Natural killer cell (primary cell): Measurements from ENCODE around the gene SSX2IP. TPM values are rescaled to one million over a fixed set of nuclear protein-coding genes. Genes with fewer than 3 reads are reported as not detected.

Experiments
- ATAC-seq, 3 donors: fragments of 150-1000 bp in 2 of 3; fragments of 200-7000 bp in 1 of 3; cut with Tn5 transposase; 1 replicate in 1 of 3; 2 replicates in 2 of 3; pipeline ENCODE4 v1.10.0; 2021; ENCODE audit warnings: mild to moderate bottlenecking in 2 of 3, moderate library complexity in 2 of 3
- DNase-seq, 2 donors: peaks; one replicate each; pipeline versions ENCODE4 v3.0.0 to v3.0.0-alpha.2; 2013 to 2021; ENCODE audit warnings: mixed read lengths in 1 of 2
- H3K27ac ChIP-seq: one replicate; pipeline ENCODE4 v1.5.1; 2013; ENCODE audit warnings: mild to moderate bottlenecking, low read length
- H3K27me3 ChIP-seq: one replicate; pipeline ENCODE4 v1.6.1; 2013; ENCODE audit warnings: low read length; ENCODE audit not compliant: control insufficient read depth, insufficient read depth
- H3K36me3 ChIP-seq: one replicate; pipeline ENCODE4 v1.6.1; 2013; ENCODE audit warnings: low read length; ENCODE audit not compliant: control insufficient read depth, insufficient read depth
- H3K4me1 ChIP-seq: one replicate; pipeline ENCODE4 v1.6.1; 2013; ENCODE audit warnings: low read length; ENCODE audit not compliant: control insufficient read depth, insufficient read depth
- H3K4me3 ChIP-seq: one replicate; pipeline ENCODE4 v1.5.1; 2013; ENCODE audit warnings: low read length
- H3K9me3 ChIP-seq: one replicate; pipeline ENCODE4 v1.6.1; 2013; ENCODE audit warnings: low read length; ENCODE audit not compliant: control insufficient read depth, insufficient read depth
- H3K27ac Mint-ChIP-seq, 2 donors: one replicate each; pipeline ENCODE4 v1.8.0; 2022; ENCODE audit warnings: mild to moderate bottlenecking in 2 of 2, mixed read lengths in 2 of 2, moderate library complexity in 1 of 2
- H3K27me3 Mint-ChIP-seq, 2 donors: one replicate each; pipeline ENCODE4 v1.8.0; 2022; ENCODE audit warnings: low read depth in 2 of 2, mixed read lengths in 2 of 2
- H3K36me3 Mint-ChIP-seq: one replicate; pipeline ENCODE4 v1.8.0; 2022; ENCODE audit warnings: mixed read lengths
- H3K4me1 Mint-ChIP-seq, 2 donors: one replicate each; pipeline ENCODE4 v1.8.0; 2022; ENCODE audit warnings: mixed read lengths in 2 of 2
- H3K4me3 Mint-ChIP-seq: one replicate; pipeline ENCODE4 v1.8.0; 2022; ENCODE audit warnings: mild to moderate bottlenecking, moderate library complexity, mixed read lengths
- H3K9me3 Mint-ChIP-seq, 2 donors: one replicate each; pipeline ENCODE4 v1.8.0; 2022; ENCODE audit warnings: mixed read lengths in 2 of 2
- WGBS: methylation state at CpG from one replicate; pipeline ENCODE4 v1.1.7; 2013; ENCODE audit warnings: missing lambda C conversion rate; ENCODE audit not compliant: insufficient coverage; 5-methylcytosine and 5-hydroxymethylcytosine counted together
- intact Hi-C: fragments of 100-400 bp; cut with micrococcal nuclease; formaldehyde crosslinking; loops from one replicate; pipeline ENCODE4 v1.14.2; 2022
- total RNA-seq, 4 donors: library from RNA; stranded (reverse); fragments of 120-200 nt in 1 of 4; gene quantifications; one replicate each; pipeline versions ENCODE4 v1.2.3 to v1.2.4, GENCODE V29; 2013 to 2022
- TF ChIP-seq, protein P1 (sequence below): fragments of 200-600 bp; IDR thresholded peaks from one replicate; pipeline ENCODE4 v1.8.0; 2022; ENCODE audit warnings: antibody characterized with exemption

Gene SSX2IP
- total RNA-seq, 3 donors from 2014 or later (not counting 1 experiment from before 2014, with no cell fraction given): 24.2 to 35.8 (median 27.2) TPM

- H3K27ac Mint-ChIP-seq: no peak overlapping the region
- H3K36me3 ChIP-seq: no peaks in the 10 kb centered on the region
Observed at GRCh38 chr1:84615790-84616189, 74.5 kb downstream of the SSX2IP start.

GRCh38 chr1:84613887-84614286 lies 76.4 kb downstream of the SSX2IP start:
- Histone ChIP-seq H3K9me3 (no peaks in the 10 kb centered on the region), H3K27me3 (no peaks in the 10 kb centered on the region), H3K4me1 (no peaks in the 10 kb centered on the region), H3K36me3 (no peaks in the 10 kb centered on the region), H3K27ac (no peak overlapping the region), H3K4me3 (no peak overlapping the region)
- H3K27ac Mint-ChIP-seq: no peak overlapping the region
- no peaks in the 10 kb centered on the region for H3K4me1 Mint-ChIP-seq
- intact Hi-C loops: no loop called here
- DNase-seq (no peak), ATAC-seq (no peak)
- no peaks in the 10 kb centered on the region for H3K36me3 Mint-ChIP-seq
- no peak overlapping the region for H3K4me3 Mint-ChIP-seq
- H3K9me3 Mint-ChIP-seq: no peaks in the 10 kb centered on the region
- 94% methylated on average over 2 of the region's 2 CpGs for WGBS
- TF ChIP-seq, protein P1, sequence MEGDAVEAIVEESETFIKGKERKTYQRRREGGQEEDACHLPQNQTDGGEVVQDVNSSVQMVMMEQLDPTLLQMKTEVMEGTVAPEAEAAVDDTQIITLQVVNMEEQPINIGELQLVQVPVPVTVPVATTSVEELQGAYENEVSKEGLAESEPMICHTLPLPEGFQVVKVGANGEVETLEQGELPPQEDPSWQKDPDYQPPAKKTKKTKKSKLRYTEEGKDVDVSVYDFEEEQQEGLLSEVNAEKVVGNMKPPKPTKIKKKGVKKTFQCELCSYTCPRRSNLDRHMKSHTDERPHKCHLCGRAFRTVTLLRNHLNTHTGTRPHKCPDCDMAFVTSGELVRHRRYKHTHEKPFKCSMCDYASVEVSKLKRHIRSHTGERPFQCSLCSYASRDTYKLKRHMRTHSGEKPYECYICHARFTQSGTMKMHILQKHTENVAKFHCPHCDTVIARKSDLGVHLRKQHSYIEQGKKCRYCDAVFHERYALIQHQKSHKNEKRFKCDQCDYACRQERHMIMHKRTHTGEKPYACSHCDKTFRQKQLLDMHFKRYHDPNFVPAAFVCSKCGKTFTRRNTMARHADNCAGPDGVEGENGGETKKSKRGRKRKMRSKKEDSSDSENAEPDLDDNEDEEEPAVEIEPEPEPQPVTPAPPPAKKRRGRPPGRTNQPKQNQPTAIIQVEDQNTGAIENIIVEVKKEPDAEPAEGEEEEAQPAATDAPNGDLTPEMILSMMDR: no peak
- peaks cover 14 to 27% of the 10 kb centered on the region in 2 donors for H3K27me3 Mint-ChIP-seq

More at GRCh38 chr1:84615790-84616189, 74.5 kb downstream of the SSX2IP start:
- H3K4me1 Mint-ChIP-seq: peaks cover 0 to 5% of the 10 kb centered on the region in 2 donors
- no peaks in the 10 kb centered on the region for H3K27me3 ChIP-seq
- intact Hi-C loops: no loop called here
- ATAC-seq (no peak), DNase-seq (no peak)
- no peak overlapping the region for H3K4me3 Mint-ChIP-seq
- H3K36me3 Mint-ChIP-seq: no peaks in the 10 kb centered on the region
- no peak overlapping the region for H3K4me3 ChIP-seq
- WGBS: 67% methylated on average over 1 of the region's 1 CpG
- H3K27ac ChIP-seq: no peak overlapping the region
- H3K9me3 ChIP-seq: no peaks in the 10 kb centered on the region
- TF ChIP-seq, protein P1: no peak
- H3K4me1 ChIP-seq: peaks cover 5% of the 10 kb centered on the region
- peaks cover 17 to 22% of the 10 kb centered on the region in 2 donors for H3K27me3 Mint-ChIP-seq
- no peaks in the 10 kb centered on the region for H3K9me3 Mint-ChIP-seq

DNA sequence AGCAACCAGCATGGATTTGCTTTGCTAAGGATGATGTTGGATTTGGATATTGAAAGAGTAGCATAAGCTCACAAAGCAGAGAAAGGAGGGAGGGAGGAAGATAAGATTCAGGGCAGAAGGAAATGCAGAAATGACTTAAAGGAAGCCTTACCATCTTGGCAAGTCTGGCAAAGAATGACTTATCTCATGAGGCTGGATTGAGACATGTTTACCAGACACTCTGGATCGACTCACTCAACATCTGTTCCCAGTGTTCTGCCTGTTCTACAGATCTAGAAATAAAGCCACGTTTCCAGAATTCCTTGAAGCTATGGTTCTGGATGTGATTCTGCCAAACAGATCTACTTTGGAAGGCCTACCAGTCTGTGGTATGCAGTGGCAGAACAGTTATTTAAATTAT lies 77.2 kb downstream of the SSX2IP start:
- intact Hi-C loops: no loop called here
- H3K9me3 Mint-ChIP-seq: no peaks in the 10 kb centered on the region
- 98% methylated on average over 2 of the region's 2 CpGs for WGBS
- Histone ChIP-seq H3K4me1 (no peaks in the 10 kb centered on the region), H3K9me3 (no peaks in the 10 kb centered on the region), H3K36me3 (no peaks in the 10 kb centered on the region), H3K4me3 (no peak overlapping the region), H3K27me3 (no peaks in the 10 kb centered on the region), H3K27ac (no peak overlapping the region)
- peaks cover 14 to 32% of the 10 kb centered on the region in 2 donors for H3K27me3 Mint-ChIP-seq
- TF ChIP-seq, protein P1: no peak
- no peak for ATAC-seq
- no peak overlapping the region for H3K27ac Mint-ChIP-seq
- H3K4me1 Mint-ChIP-seq: no peaks in the 10 kb centered on the region
- no peak for DNase-seq
- no peaks in the 10 kb centered on the region for H3K36me3 Mint-ChIP-seq
- H3K4me3 Mint-ChIP-seq: no peak overlapping the region

- H3K4me3 Mint-ChIP-seq: no peak overlapping the region
- Histone ChIP-seq H3K9me3 (no peaks in the 10 kb centered on the region), H3K36me3 (no peaks in the 10 kb centered on the region), H3K27ac (no peak overlapping the region), H3K4me1 (no peaks in the 10 kb centered on the region), H3K27me3 (no peaks in the 10 kb centered on the region), H3K4me3 (no peak overlapping the region)
- WGBS: 68% methylated on average over 3 of the region's 3 CpGs
- peaks cover 14 to 32% of the 10 kb centered on the region in 2 donors for H3K27me3 Mint-ChIP-seq
- no peak overlapping the region for H3K27ac Mint-ChIP-seq
- H3K9me3 Mint-ChIP-seq: no peaks in the 10 kb centered on the region
- TF ChIP-seq, protein P1: no peak
- H3K36me3 Mint-ChIP-seq: peaks cover under 1% of the 10 kb centered on the region
- no peaks in the 10 kb centered on the region for H3K4me1 Mint-ChIP-seq
- intact Hi-C loops: no loop called here
- ATAC-seq (no peak), DNase-seq (peak in 1 of 2 donors; percentile 57)
Observed at GRCh38 chr1:84611796-84612195, 78.5 kb downstream of the SSX2IP start.
